Measurements from ENCODE around the gene MCF2L.
A peak's percentile ranks its signal among the peaks of the same experiment; 100 is the strongest.
"Not testable (repeated sequence)": the region's sequence is repeated elsewhere in the genome, so short reads cannot be mapped to it uniquely, and the experiment has no call there.

MCF2L gene, protein sequence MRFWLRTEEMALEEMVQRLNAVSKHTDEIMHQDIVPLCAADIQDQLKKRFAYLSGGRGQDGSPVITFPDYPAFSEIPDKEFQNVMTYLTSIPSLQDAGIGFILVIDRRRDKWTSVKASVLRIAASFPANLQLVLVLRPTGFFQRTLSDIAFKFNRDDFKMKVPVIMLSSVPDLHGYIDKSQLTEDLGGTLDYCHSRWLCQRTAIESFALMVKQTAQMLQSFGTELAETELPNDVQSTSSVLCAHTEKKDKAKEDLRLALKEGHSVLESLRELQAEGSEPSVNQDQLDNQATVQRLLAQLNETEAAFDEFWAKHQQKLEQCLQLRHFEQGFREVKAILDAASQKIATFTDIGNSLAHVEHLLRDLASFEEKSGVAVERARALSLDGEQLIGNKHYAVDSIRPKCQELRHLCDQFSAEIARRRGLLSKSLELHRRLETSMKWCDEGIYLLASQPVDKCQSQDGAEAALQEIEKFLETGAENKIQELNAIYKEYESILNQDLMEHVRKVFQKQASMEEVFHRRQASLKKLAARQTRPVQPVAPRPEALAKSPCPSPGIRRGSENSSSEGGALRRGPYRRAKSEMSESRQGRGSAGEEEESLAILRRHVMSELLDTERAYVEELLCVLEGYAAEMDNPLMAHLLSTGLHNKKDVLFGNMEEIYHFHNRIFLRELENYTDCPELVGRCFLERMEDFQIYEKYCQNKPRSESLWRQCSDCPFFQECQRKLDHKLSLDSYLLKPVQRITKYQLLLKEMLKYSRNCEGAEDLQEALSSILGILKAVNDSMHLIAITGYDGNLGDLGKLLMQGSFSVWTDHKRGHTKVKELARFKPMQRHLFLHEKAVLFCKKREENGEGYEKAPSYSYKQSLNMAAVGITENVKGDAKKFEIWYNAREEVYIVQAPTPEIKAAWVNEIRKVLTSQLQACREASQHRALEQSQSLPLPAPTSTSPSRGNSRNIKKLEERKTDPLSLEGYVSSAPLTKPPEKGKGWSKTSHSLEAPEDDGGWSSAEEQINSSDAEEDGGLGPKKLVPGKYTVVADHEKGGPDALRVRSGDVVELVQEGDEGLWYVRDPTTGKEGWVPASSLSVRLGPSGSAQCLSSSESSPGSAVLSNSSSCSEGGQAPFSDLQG

DNA sequence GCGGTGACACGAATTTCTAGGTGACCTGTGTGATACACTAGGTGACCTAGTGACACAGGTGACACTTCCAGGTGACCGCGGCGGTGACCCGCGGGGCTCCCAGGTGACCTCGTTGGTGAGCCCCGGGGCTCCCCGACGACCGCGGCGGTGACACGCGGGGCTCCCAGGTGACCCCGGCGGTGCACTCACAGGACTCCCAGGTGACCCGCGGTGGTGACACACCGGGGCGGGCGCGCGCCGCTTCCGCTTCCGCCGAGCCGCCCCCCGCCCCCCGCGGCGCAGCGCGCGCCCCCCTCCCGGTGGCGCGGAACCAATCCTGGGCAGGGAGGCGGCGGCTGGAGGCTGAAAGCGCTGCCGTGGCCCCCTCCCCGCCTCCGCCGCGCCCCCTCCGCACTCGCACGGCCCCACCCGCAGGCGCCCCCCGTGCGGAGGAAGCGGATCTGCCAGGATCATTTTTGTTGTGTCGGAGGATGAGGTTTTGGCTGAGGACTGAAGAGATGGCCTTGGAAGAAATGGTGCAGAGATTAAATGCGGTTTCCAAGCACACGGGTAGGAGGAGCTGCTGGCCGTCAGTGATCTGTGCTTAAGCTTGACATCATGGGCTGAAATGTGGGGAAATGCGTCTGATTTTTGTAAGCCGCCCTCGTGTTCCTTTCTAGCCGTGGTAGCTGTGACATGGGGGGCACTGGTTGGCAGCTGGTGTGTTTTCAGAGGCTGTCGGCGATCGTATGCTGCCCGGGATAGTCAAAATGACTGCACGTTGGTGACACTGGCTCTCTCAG, at the start of gene MCF2L:
Gene MCF2L, plus strand, starts transcription at position 305 of the 782 bp plus-strand sequence. Its CDS starts 166 bp downstream, at position 471.
- DNase-seq (ENCODE audit: low spot score): no peak

DNA sequence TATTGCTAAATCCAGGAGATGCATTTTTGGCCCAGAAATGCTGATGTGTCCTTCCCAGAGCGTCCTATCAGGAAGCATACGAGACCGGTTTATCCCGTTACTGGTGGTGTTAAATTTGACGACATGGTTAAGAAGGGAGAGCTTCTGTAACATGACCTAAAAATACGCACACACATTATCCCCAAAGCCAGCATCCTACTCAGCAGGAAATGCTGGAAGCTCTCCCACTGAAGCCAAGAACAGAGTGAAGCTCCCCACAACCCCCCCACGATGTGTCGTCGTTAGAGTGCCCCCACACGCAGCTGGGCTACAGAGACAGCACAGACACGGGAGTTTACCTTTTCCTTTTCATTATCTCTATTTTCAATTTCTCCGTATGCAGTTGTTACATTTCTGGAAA, 45.1 kb upstream of the MCF2L start:
- no peak for DNase-seq (ENCODE audit: low spot score)

DNA sequence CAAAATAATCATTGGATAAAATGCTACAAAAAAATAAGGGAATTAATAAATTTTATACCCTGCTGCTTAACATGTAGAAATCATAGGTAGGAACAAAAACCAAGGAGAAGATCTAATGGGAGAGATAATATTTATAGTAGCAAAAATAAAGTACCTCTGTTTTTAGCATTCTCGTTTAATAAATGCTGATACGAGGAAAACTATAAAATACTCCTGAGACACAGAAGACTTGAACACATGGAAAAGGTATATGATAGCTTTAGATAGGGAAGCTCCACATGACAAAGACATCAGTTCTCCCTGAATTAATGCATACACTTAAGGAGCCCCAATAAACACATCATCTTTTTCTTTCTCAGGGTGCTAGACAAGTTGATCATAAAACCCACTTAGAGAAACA, 44.6 kb upstream of the MCF2L start:
- no peak for DNase-seq (ENCODE audit: low spot score)

DNA sequence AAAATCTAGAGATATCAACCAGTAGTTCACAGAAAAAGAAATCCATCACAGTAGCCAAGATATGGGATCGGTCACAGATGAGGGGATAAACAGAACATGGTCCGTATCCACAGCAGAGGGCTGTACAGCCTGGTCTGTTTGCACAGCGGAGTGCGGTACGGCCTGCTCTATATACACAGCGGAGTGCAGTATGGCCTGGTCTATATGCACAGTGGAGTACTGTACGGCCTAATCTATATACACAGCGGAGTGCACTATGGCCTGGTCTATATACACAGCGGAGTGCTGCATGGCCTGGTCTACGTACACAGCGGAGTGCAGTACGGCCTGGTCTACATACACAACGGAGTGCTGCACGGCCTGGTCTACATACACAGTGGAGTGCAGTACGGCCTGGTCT, 43.0 kb upstream of the MCF2L start:
- no peak for DNase-seq (ENCODE audit: low spot score)

DNA sequence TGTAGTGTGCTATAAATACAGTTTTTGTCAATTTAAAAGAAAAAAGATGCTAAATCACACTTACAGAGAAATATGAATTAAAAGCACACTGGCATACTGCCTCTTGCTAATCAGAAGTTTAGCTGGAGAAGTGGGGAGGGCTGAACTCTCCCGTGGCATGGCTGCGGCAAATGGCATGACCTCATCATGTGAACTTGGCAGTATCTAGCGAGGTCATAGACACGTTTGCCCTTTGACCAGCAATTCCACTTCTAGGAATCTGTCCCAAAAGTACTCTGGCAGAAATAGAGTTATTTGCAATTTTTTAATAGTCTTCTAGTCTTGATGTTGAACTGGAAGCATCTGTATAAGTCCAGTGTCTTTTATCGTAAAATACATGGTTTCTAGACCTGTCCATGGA, 42.0 kb upstream of the MCF2L start:
- DNase-seq (ENCODE audit: low spot score): no peak

DNA sequence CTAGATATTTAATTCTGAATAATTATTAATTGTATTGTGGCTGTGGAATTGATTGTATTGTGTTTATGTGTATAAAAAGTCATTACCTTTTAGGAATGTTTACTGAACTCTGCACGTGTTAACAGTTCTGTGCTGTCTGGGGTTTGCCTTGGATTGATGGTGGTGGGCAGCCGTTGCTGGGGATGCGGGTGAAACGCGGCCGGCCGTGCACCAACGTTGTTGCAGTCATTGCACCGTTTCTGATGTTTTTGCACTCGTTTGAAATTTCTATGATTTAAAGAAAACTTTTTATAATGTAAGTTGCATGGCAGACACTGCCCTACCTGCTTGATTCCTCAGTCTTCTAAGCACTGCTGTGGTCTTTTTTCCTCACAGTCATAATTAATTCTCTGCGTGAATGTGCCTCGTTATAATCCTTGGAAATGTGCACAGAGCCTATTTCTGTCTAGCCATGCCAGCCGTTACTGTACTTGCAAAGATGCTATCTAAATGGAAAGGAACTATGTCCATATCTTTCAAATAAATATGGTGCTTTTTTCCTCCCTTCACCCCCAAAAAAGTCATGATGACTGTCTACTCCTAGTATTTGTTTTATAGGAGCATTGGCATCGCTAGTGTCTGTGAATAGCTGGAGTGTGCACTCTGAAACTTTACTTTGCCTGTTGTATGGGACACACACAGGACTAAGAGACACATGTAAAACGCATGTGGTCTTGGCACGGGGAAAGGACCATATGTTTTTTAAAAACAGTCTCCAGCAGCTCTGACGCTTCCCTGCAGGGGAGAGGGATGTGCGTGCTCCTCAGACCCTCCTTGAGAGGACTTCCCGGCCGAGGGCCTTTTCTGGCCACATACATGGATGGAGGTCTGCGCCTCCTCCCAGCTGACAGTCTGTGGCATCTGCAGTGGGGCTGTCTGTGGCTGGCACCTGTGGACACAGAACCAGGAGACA, 40.7 kb upstream of the MCF2L start:
- DNase-seq (ENCODE audit: low spot score): no peak

DNA sequence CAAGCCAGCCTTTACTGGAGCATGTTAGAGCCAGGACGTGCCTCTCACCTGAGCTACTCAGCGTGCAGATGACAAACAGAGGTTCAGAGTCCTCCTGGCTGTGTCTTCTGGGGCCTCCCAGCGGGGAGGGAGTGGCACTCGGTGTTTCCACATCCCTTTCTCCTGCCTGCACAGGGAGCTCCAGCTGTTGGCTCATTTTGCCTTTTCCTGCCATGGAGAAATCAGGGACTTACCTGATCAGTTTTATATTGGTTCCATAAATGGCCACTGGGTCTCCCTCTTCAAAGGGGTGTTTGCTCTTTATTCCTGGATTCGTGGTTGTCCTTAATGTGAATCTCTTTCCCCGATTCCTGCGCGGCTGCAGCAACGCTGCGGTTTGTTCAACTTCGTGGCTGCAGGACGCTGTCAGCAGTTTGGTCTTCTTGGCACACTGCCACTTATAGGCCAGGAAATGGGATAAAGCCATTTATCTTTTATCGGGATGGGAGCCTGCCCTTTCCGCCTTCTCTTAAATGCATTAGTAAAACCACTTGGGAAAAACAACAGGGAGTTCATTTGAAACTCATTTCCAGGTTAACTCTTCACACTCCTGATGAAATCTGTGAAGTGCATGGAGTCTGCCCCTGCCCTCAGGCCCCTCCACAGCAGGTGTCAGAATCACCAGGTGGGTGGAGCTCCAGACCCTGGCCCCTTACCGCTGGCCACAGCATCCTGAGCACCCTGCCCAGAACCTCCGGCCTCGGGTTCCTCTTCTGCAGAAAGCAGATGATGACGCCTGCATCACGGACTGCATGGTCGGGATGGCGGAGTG, 39.8 kb upstream of the MCF2L start:
- DNase-seq (ENCODE audit: low spot score): no peak

DNA sequence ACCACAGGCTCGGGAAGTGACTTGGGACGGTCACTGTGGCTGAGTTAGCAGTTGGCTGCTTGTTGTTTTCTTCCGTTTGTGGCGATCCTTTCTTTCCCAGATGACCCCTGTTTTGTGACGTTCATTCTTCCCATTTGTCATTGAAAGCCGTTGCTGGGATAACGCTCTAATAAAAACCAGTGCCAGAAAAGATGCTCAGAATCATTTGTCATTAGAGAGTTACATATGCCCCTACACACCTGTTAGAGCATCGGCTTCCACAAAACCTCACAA, 39.3 kb upstream of the MCF2L start:
- no peak for DNase-seq (ENCODE audit: low spot score)

DNA sequence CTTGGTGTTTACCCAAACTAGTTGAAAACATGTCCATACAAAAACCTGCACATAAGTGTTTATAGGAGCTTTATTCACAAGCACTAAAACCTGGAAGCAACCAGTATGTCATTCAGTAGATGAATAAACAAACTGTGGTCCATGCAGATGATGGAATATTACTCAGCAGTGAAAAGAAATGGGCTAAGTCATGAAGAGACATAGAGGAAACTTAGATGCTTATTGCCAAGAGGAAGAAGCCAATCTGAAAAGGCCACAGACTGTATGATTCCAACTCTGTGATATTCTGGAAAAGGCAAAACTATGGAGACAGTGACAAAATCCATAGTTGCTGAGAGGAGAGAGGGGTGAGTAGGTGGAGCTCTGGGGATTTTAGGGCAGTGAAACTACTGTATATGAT, 38.8 kb upstream of the MCF2L start:
- DNase-seq (ENCODE audit: low spot score): no peak

DNA sequence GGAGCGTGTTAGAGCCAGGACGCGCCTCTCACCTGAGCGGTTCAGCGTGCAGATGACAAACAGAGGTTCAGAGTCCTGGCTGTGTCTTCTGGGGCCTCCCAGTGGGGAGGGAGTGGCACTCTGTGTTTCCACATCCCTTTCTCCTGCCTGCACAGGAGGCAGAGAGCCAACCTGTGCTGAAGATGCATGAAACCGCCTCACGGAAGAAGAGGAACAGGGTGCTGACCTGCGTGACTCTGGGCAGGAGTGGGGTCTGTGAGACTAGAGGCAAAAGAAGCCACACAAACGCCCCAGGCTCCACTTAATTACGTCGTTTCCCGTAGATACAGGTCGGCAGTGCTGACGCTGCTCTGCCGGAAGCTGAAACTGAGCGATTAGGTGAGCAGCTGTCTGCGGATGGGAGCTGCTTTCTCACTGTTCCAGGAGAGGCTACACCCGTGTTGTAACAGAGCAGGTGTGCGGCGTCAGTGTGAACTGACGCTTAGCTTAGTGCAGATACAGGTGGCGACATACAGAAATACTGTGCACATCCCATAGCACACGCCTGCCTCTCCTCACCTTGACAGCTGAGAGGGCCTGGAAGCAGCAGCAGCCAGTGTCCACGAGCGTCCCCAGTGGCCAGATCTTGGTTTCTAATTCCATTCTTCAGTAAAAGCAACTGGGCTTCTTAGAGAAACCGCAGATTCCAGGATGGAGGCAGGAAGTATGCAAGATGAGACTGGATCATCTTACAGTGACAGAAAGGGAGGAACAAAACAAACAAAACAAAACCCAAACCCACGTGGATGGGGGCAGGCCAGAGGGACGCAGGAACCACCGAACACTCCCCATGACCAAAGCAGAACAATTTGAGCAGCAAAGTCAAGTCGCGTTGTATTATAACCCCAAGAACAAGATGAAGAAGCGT, 37.7 kb upstream of the MCF2L start:
- no peak for DNase-seq (ENCODE audit: low spot score)

DNA sequence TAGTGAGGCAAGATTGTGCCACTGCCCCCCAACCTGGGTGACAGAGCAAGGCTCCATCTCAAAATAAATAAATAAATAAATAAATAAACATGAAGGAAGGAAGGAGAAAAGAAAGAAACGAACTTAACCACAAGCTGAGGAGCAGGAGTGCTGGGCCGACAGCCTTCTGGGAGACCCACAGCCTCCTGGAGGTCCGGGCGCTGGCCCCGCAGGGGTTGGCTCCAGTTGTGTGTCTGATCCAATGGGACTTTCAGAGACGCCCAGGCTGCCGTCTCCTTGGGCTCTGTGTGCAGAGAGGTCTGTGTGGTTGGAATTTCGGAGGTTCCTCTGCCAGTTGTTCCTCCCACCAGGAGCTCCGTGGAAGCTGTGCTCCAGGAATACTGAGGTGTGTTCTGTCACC, 36.0 kb upstream of the MCF2L start:
- no peak for DNase-seq (ENCODE audit: low spot score)

DNA sequence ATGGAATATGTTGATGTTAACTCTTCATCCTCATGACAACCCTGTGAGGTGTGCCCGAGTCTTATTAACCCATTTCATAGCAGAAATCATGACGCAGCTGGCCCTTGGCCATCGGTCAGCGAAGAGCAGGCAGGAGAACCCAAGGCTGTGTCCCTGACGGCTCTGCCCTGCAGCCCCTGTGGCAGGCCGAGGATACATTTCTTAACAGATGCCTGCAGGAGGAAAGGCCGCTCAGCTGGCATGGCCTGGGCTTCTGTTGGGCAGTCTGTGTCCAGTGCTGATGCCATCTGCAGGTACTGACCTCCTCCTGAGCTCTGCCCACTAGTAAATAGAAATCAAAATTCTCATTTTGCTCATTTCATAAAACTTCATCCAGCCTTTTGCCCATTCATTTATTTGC, 35.4 kb upstream of the MCF2L start:
- no peak for DNase-seq (ENCODE audit: low spot score)

DNA sequence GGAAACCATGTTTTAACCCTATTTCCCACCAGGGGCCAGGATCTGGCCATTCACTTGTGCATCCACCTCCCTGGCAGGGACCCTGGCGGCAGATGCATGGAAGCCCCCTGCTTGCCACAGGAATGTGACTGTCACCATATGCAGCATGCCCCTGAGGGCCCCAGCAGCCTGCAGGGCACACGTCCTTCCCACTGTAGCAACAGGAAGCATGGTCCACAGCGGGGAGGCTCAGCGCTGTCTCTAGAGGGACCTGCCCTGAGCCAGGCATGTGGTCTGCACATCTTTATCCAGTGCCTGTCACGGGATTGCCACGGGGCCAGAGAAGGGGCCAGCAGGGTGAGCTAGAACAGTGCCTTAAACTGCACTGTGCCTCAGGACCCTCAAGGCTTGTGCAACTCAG, 34.9 kb upstream of the MCF2L start:
- DNase-seq (ENCODE audit: low spot score): no peak

DNA sequence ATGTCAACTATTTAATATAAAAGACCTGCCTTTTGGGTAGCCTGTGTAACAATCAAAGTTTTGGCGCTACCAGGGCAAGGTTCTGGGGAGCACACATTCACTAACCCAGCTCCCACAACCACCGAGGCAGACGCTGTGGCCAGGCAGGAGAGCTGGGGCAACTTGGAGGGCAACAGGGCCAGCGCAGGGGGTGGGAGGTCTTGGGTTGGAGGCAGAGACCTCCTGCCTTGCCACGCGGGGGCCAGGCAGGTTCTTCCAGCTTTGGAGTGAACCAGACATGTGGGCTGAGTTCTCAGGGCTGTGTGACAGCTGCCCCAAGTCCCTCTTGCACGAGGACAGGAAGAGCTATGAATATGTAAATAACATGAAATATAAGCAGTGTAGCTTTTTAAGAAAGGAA, 30.3 kb upstream of the MCF2L start:
- DNase-seq (ENCODE audit: low spot score): no peak

DNA sequence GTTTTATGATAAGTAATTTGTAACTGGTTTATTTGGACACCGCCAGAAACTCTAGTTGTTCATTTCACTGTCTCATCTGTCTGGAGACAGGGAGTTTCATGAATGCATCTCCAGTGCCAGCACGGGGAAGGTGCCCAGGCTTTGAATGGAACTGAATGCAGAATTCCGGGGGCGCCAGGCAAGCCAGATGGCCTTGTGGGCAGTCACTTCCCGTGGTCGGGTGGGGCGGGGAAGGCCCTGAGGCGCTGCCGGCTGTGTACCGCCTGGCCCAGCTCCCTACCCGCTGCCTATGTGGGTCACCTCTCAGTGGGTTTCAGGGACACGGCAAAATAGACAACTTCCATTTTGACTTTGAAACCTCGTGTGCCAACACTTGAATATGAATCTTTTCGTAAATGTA, 28.8 kb upstream of the MCF2L start:
- no peak for DNase-seq (ENCODE audit: low spot score)

DNA sequence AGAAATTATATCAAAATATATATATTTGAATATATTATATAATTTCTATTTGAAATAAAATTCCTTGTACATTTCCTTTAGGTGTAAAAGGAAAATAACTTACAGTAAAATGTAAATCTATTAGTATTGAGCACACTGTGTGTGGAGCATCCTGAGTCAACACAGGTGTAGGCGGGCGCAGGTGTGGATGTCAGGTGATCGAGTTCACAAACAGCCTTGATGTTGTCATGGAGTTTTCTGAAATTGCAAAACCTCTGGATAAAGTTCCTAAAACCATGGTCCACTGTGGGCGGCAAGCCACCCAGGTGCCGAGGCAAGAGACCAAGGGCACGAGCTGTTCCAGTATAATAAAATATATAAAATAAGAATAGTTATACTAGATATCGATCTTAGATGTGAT, 27.7 kb upstream of the MCF2L start:
- DNase-seq (ENCODE audit: low spot score): no peak

DNA sequence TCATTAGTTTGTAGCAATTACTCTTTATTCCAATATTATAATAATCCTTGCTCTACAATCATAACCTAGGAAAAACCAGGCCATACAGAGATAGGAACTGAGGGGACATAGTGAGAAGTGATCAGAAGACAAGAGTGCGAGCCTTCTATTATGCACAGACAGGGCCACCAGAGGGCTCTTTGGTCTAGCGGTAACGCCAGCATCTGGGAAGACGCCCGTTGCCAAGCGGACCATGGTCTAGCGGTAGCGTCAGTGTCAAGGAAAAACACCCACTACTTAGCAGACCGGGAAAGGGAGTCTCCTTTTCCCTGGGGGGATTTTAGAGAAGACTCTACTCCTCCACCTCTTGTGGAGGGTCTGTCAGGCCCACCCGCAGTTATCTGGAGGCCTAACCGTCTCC, 27.2 kb upstream of the MCF2L start:
- DNase-seq (ENCODE audit: low spot score): not testable (repeated sequence)

DNA sequence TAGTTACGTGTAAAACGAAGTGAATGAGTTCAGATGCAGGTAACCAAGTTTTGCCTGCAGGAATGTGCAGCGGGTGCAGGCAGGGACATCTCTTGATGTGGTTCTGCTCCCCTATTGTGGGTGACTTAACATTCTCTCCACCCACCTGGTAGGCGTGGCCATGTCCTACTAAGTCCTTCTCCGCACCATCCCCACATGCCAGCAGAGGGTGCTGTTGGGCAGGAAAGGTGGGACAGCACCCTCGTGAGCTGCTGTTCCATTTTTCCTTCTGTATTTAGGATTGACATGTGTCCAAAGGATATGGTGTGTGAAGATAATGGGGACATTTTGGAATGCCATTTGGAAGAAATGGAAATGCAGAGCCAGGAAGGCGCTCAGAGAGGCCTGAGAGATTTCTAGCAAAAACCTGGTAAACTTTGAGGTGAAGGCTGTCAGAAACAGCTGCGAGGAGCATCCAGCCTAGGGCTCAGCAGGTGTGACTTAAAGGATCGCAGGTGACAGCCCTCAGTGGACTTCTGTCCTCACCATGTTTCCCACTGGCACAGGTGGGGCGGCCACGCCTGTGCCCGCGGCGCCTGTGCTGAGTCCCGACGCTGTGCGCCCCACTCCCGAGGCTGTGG, 26.2 kb upstream of the MCF2L start:
- peak; percentile 90 for DNase-seq (ENCODE audit: low spot score)
